22Rv1 (cell line): Measurements from ENCODE around the gene XRN1.

ENCODE experiments used
- H3K27ac ChIP-seq: fragments of 450-650 bp; 2 replicates; pipeline ENCODE4 v1.5.1; 2017
- CTCF ChIP-seq: fragments of 450-650 bp; IDR thresholded peaks from 2 replicates; pipeline ENCODE4 v1.5.1; 2017; ENCODE audit warnings: mild to moderate bottlenecking
- ZFX ChIP-seq: fragments of 450-650 bp; IDR thresholded peaks from 2 replicates; pipeline ENCODE4 v1.6.1; 2017; ENCODE audit warnings: antibody characterized with exemption, borderline replicate concordance

XRN1 gene

GRCh38 chr3:142447852-142448823, at the start of gene XRN1:
Gene XRN1 (minus strand): TSS chr3:142448037. CDS start chr3:142447944, 93 bp downstream.
- TF ChIP-seq ZFX = no peak; the same call in 1 of the 2 replicates
- TF ChIP-seq CTCF = no peak
- H3K27ac ChIP-seq = peak within 1 kb of the TSS; percentile 61

- no peak for TF ChIP-seq ZFX
- no peak for TF ChIP-seq CTCF
Observed at GRCh38 chr3:142495103-142495502, 47.3 kb upstream of the XRN1 start.

GRCh38 chr3:142492184-142492583, 44.3 kb upstream of the XRN1 start:
- no peak overlapping the region for H3K27ac ChIP-seq

More at GRCh38 chr3:142495103-142495502, 47.3 kb upstream of the XRN1 start:
- H3K27ac ChIP-seq = no peak overlapping the region

GRCh38 chr3:142489572-142490323, 41.9 kb upstream of the XRN1 start:
- TF ChIP-seq CTCF = no peak
- TF ChIP-seq ZFX = no peak
- peak overlapping the region; percentile 57 for H3K27ac ChIP-seq

More at GRCh38 chr3:142492184-142492583, 44.3 kb upstream of the XRN1 start:
- TF ChIP-seq CTCF (no peak), ZFX (no peak)

- no peak for TF ChIP-seq CTCF
- TF ChIP-seq ZFX = no peak
- H3K27ac ChIP-seq = no peak overlapping the region
Observed at GRCh38 chr3:142484912-142485435, 37.1 kb upstream of the XRN1 start.

GRCh38 chr3:142481196-142481595, 33.4 kb upstream of the XRN1 start:
- H3K27ac ChIP-seq = no peak overlapping the region
- no peak for TF ChIP-seq ZFX
- no peak for TF ChIP-seq CTCF
